ENCODE results near the gene MAPKAP1.

GRCh38 chr9:125399666-125400065, 307.3 kb downstream of the MAPKAP1 start:
- TF ChIP-seq CTCF (IDR thresholded peaks at IDR 0.05) (no peak), POLR2A (IDR thresholded peaks at IDR 0.05) (no peak)

Measured in suprapubic skin (tissue), 3 donors.